Psoas muscle (tissue), 8 donors: ENCODE data around the gene CACNA2D4. TPM values are rescaled to one million over a fixed set of nuclear protein-coding genes. Genes with fewer than 3 reads are reported as not detected.

Source experiments
- ATAC-seq, 4 donors: fragments of 200-7000 bp; cut with Tn5 transposase; one replicate each; pipeline ENCODE4 v1.9.1; 2020; ENCODE audit warnings: moderate library complexity in 3 of 4, mild to moderate bottlenecking in 2 of 4
- DNase-seq, 2 donors: peaks; one replicate each; pipeline ENCODE4 v3.0.0-alpha.2; 2020
- H3K27ac ChIP-seq: fragments of 200-600 bp; one replicate; pipeline ENCODE4 v1.8.0; 2022
- H3K27me3 ChIP-seq, 3 donors: fragments of 200-600 bp in 1 of 3; one replicate each; pipeline versions ENCODE4 v1.6.1 to v1.8.0; 2013 to 2022; ENCODE audit warnings: low read length in 2 of 3, mild to moderate bottlenecking in 2 of 3, moderate library complexity in 1 of 3; ENCODE audit not compliant: insufficient read depth in 3 of 3
- H3K36me3 ChIP-seq, 2 donors: fragments of 200-600 bp in 1 of 2; one replicate each; pipeline versions ENCODE4 v1.6.1 to v1.8.0; 2013 to 2022; ENCODE audit warnings: low read depth in 1 of 2, mild to moderate bottlenecking in 1 of 2, moderate library complexity in 1 of 2; ENCODE audit not compliant: insufficient read depth in 1 of 2
- H3K4me1 ChIP-seq: fragments of 200-600 bp; one replicate; pipeline ENCODE4 v1.8.0; 2022
- H3K4me3 ChIP-seq: fragments of 200-600 bp; one replicate; pipeline ENCODE4 v1.8.0; 2022; ENCODE audit warnings: mild to moderate bottlenecking
- H3K9me3 ChIP-seq: fragments of 200-600 bp; one replicate; pipeline ENCODE4 v1.8.0; 2022
- WGBS, 3 donors: extraction: QIAGEN DNeasy Blood & Tissue Kit; methylation state at CpG; one replicate each; pipeline versions ENCODE4 v1.1.6 to v1.1.7; 2013; 5-methylcytosine and 5-hydroxymethylcytosine counted together
- intact Hi-C, 2 donors: fragments of 100-400 bp; cut with DNase I; formaldehyde crosslinking; loops; one replicate each; pipeline versions ENCODE4 v1.11.0 to v1.14.2; 2022
- polyA plus RNA-seq, 3 donors: library from polyadenylated mRNA; stranded (reverse); fragments of 200-250 nt; gene quantifications; one replicate each; pipeline ENCODE4 v1.2.3, GENCODE V29; 2013
- total RNA-seq, 4 donors: library from RNA; stranded (reverse); fragmentation: NEBNext Ultra II Directional in 2 of 4; extraction: Animal tissue kit (Norgen Biotek cat#: 25700) in 2 of 4; gene quantifications; one replicate each; pipeline versions ENCODE4 v1.2.1 to v1.2.4, GENCODE V29; 2021 to 2023
- TF ChIP-seq, protein P1 (sequence below): fragments of 200-600 bp; IDR thresholded peaks from one replicate; pipeline ENCODE4 v1.8.0; 2022; ENCODE audit warnings: antibody characterized with exemption
- donor health status: healthy with polysubstance abuse.
- donor health status: DM: no; HTN: no; CAD: no; lungs with moderate emphysema.
- donor health status: Bipolar disorder and iron deficiency.
- donor health status: healthy.
- donor health status: DM: yes; HTN: yes; CAD: no.
- donor health status: DM: no; HTN: no; CAD: no.
- donor health status: DM: no; HTN: no; CAD: no.
- donor health status: DM: yes; HTN: yes; CAD: no.

CACNA2D4 gene
- total and polyA plus RNA-seq, 7 donors = 0.74 to 1.8 (median 0.93) TPM

DNA sequence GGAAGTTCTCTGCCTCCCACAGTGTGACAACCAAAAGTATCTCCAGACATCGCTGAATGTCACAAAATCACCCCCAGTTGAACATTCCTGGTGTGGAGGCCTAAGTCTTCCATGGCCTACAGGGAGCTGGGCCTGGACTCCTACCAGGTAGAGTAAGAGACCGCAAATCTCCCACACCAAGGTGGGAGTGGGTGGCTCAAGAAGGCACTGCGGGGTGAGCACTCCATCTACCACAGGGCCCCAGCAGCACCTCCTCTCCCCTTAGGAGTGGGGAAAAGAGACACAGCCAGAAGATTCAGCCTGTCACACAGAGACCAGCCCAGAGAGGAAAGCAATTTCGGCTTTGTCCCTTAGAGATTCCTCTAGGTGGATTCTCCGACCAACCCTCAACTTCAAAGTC is 72.6 kb downstream of the CACNA2D4 start:
- TF ChIP-seq, protein P1, sequence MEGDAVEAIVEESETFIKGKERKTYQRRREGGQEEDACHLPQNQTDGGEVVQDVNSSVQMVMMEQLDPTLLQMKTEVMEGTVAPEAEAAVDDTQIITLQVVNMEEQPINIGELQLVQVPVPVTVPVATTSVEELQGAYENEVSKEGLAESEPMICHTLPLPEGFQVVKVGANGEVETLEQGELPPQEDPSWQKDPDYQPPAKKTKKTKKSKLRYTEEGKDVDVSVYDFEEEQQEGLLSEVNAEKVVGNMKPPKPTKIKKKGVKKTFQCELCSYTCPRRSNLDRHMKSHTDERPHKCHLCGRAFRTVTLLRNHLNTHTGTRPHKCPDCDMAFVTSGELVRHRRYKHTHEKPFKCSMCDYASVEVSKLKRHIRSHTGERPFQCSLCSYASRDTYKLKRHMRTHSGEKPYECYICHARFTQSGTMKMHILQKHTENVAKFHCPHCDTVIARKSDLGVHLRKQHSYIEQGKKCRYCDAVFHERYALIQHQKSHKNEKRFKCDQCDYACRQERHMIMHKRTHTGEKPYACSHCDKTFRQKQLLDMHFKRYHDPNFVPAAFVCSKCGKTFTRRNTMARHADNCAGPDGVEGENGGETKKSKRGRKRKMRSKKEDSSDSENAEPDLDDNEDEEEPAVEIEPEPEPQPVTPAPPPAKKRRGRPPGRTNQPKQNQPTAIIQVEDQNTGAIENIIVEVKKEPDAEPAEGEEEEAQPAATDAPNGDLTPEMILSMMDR = no peak
- Histone ChIP-seq H3K36me3 (no peaks in the 10 kb centered on the region), H3K9me3 (no peaks in the 10 kb centered on the region), H3K27me3 (peaks cover 0 to 2% (median 0%) of the 10 kb centered on the region in 3 donors), H3K27ac (no peak overlapping the region), H3K4me3 (no peak overlapping the region), H3K4me1 (no peaks in the 10 kb centered on the region)
- DNase-seq (no peak), ATAC-seq (no peak)
- 88 to 92% (median 91%) methylated on average over 5 of the region's 5 CpGs for WGBS, 3 donors
- intact Hi-C loops = no loop called here

DNA sequence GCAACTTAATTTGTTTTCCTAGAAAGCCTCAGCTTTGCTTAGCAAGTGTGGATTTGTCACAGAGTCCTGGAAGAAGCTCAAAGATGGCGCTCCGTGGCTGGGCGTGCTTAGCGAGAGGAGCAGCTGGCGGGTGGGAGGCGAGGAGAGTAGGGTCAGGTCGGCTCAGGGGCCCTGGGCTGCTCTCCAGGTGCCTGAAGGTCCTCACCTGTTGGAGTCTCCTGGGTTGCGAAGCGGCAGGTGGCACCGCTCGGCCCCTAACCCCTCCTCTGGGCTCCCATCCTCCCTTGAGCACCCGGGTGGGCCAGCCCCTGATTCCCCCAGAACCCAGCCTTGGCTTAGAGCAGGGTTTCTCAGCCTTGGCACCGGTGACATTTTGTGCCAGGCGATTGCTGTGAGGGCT is 73.0 kb downstream of the CACNA2D4 start:
- 70 to 78% (median 75%) methylated on average over 11 to 14 of the region's 14 CpGs for WGBS, 3 donors
- Histone ChIP-seq H3K36me3 (no peaks in the 10 kb centered on the region), H3K27ac (no peak overlapping the region), H3K9me3 (no peaks in the 10 kb centered on the region), H3K27me3 (peaks cover 0 to 2% (median 0%) of the 10 kb centered on the region in 3 donors), H3K4me3 (no peak overlapping the region), H3K4me1 (no peaks in the 10 kb centered on the region)
- intact Hi-C loops = no loop called here
- ATAC-seq (no peak), DNase-seq (no peak)
- TF ChIP-seq, protein P1 = no peak

DNA sequence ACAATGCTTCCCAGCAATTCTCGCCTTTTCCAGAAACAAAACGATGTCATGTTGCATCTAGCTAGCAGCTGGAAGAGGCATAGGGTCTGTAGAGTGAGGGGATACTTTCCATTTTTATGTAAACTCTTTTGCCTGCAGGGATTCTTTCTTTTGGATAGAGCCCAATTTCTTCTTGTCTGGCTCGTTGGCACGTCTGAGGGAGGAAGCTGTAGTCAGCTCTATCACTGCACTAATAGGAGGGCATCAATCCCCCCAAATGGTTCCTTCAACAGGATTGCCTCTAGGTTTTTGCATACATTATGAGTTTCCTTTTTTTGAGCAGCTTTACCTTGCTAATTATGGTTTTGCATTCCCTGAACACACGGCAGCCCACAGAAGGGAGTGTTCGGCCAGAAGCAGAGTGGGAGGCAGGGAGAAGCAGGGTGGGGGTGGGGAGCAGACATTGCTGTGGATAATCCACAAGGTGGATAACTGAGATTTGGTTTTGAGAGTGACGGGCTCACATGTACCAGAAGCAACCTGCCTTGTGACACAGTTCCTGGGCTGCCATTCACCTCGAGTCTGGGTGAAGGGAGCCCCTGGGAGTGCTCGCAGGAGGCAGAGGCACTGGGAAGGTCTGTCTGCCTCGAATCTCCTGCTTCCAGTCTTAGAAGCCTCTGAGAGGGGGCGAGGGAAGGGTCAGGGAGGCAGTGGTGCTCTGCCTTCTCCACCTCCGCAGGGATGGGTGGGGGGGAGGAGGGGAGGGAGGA is 73.6 kb downstream of the CACNA2D4 start:
- H3K4me3 ChIP-seq = no peak overlapping the region
- H3K4me1 ChIP-seq = no peaks in the 10 kb centered on the region
- TF ChIP-seq, protein P1 = no peak
- DNase-seq (no peak), ATAC-seq (no peak)
- peaks cover 0 to 2% (median 0%) of the 10 kb centered on the region in 3 donors for H3K27me3 ChIP-seq
- intact Hi-C loops = no loop called here
- H3K9me3 ChIP-seq = no peaks in the 10 kb centered on the region
- H3K36me3 ChIP-seq = no peaks in the 10 kb centered on the region
- 36 to 44% (median 40%) methylated on average over 12 of the region's 12 CpGs for WGBS, 3 donors
- H3K27ac ChIP-seq = no peak overlapping the region

DNA sequence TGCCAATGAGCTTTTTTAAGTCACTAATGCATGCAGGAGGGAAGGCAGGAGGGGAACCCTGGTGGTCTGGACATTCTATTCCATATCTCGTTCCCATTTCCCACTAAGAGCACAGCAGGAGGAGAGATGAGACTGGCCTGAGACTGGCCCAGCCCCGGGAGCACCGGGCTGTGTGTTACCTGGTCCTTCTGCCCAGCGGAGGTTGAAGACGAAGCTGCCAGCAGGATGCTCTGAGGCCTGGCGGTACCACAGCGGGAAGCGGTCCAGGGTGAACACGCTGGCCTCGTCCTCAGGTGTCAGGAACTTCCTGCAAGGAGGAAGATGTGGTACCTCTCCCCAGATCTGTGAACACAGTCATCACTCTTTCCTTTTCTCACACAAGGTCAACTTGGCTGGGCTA is 74.2 kb downstream of the CACNA2D4 start:
- Histone ChIP-seq H3K4me1 (no peaks in the 10 kb centered on the region), H3K27ac (no peak overlapping the region), H3K27me3 (peaks cover 0 to 2% (median 0%) of the 10 kb centered on the region in 3 donors), H3K36me3 (no peaks in the 10 kb centered on the region), H3K9me3 (no peaks in the 10 kb centered on the region), H3K4me3 (no peak overlapping the region)
- ATAC-seq = no peak
- DNase-seq = no peak
- 69 to 71% (median 70%) methylated on average over 10 of the region's 10 CpGs for WGBS, 3 donors
- intact Hi-C loops = no loop called here
- TF ChIP-seq, protein P1 = no peak

DNA sequence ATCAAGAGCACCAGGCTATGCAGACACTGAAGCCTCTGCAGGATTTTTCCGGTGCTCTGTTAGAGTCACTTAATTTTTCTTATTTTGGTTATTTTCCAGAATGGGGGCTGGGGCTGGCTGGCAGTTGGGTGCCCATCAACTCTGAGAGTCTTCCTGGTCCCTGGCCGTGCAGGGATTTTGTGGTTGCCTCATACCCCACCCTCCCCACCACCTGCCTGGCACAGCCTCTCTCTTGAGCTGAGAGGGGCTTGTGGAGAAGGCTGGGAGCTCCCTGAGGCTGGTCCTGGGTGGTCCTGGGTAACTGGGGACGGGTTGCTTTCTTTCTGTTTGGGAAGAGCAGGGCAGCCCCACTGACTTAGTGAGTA is 74.8 kb downstream of the CACNA2D4 start:
- Histone ChIP-seq H3K36me3 (no peaks in the 10 kb centered on the region), H3K9me3 (no peaks in the 10 kb centered on the region), H3K4me1 (no peaks in the 10 kb centered on the region), H3K27ac (no peak overlapping the region), H3K27me3 (peaks cover 0 to 2% (median 2%) of the 10 kb centered on the region in 3 donors), H3K4me3 (no peak overlapping the region)
- ATAC-seq = no peak
- 54 to 60% (median 56%) methylated on average over 3 of the region's 3 CpGs for WGBS, 3 donors
- intact Hi-C loops = no loop called here
- TF ChIP-seq, protein P1 = no peak
- DNase-seq = no peak
